Measurements from ENCODE around the gene AGAP1. TPM values are rescaled to one million over a fixed set of nuclear protein-coding genes. Genes with fewer than 3 reads are reported as not detected.
"Not testable (repeated sequence)": the region's sequence is repeated elsewhere in the genome, so short reads cannot be mapped to it uniquely, and the experiment has no call there.

AGAP1 gene
- total and polyA plus RNA-seq, 2 donors, result 1.7 to 3.0 TPM

- Histone ChIP-seq H3K4me1 (ENCODE audit: control insufficient read depth in 2 of 2, insufficient read depth in 2 of 2, low read length in 2 of 2) (no peaks in the 10 kb centered on the region), H3K36me3 (ENCODE audit: control insufficient read depth in 2 of 2, insufficient read depth in 2 of 2, low read length in 1 of 2) (no peaks in the 10 kb centered on the region), H3K27me3 (ENCODE audit: control insufficient read depth in 2 of 2, insufficient read depth in 1 of 2, low read length in 1 of 2) (peaks cover 6 to 39% of the 10 kb centered on the region in 2 donors), H3K9me3 (ENCODE audit: control insufficient read depth in 2 of 2, insufficient read depth in 1 of 2, low read length in 1 of 2) (no peaks in the 10 kb centered on the region), H3K4me3 (ENCODE audit: low read length in 2 of 2) (no peak overlapping the region), H3K27ac (ENCODE audit: low read depth in 1 of 2, low read length in 1 of 2) (no peak overlapping the region)
- DNase-seq (ENCODE audit: low read depth in 6 of 9, low spot score in 9 of 9), result no peak
- 71% methylated on average over 13 of the region's 13 CpGs for WGBS
These were observed 561.6 kb downstream of the AGAP1 start for GRCh38 chr2:236055471-236055870.

DNA sequence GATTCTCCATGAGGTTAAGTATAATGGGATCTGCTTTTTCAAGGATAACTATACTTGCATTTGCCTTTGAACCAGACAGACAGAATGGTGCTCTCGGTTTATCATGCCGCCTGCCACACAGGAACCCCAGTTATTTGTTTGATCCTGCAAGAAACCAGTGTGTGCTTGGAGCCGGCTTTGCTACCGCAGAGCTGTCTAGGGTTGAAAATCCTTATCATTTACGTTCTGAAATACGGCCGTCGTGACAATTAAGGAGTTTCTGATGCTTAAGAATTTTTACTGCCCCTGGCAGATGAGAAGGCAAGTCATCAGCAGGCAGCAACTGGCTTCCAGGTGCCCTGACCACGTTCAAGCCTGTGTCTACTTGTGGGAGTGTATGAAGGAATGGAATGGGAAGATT, 562.3 kb downstream of the AGAP1 start:
- peaks cover 6 to 39% of the 10 kb centered on the region in 2 donors for H3K27me3 ChIP-seq (ENCODE audit: control insufficient read depth in 2 of 2, insufficient read depth in 1 of 2, low read length in 1 of 2)
- no peak overlapping the region for H3K27ac ChIP-seq (ENCODE audit: low read depth in 1 of 2, low read length in 1 of 2)
- H3K4me1 ChIP-seq (ENCODE audit: control insufficient read depth in 2 of 2, insufficient read depth in 2 of 2, low read length in 2 of 2), result no peaks in the 10 kb centered on the region
- H3K9me3 ChIP-seq (ENCODE audit: control insufficient read depth in 2 of 2, insufficient read depth in 1 of 2, low read length in 1 of 2), result no peaks in the 10 kb centered on the region
- WGBS, result 92% methylated on average over 9 of the region's 9 CpGs
- H3K4me3 ChIP-seq (ENCODE audit: low read length in 2 of 2), result no peak overlapping the region
- no peak for DNase-seq (ENCODE audit: low read depth in 6 of 9, low spot score in 9 of 9)
- H3K36me3 ChIP-seq (ENCODE audit: control insufficient read depth in 2 of 2, insufficient read depth in 2 of 2, low read length in 1 of 2), result no peaks in the 10 kb centered on the region

- Histone ChIP-seq H3K27ac (ENCODE audit: low read depth in 1 of 2, low read length in 1 of 2) (no peak overlapping the region), H3K27me3 (ENCODE audit: control insufficient read depth in 2 of 2, insufficient read depth in 1 of 2, low read length in 1 of 2) (peaks cover 6 to 29% of the 10 kb centered on the region in 2 donors), H3K4me1 (ENCODE audit: control insufficient read depth in 2 of 2, insufficient read depth in 2 of 2, low read length in 2 of 2) (no peaks in the 10 kb centered on the region), H3K4me3 (ENCODE audit: low read length in 2 of 2) (no peak overlapping the region), H3K36me3 (ENCODE audit: control insufficient read depth in 2 of 2, insufficient read depth in 2 of 2, low read length in 1 of 2) (no peaks in the 10 kb centered on the region), H3K9me3 (ENCODE audit: control insufficient read depth in 2 of 2, insufficient read depth in 1 of 2, low read length in 1 of 2) (no peaks in the 10 kb centered on the region)
- DNase-seq (ENCODE audit: low read depth in 6 of 9, low spot score in 9 of 9), result no peak
- 71% methylated on average over 4 of the region's 4 CpGs for WGBS
These were observed 563.5 kb downstream of the AGAP1 start for GRCh38 chr2:236057375-236057774.

GRCh38 chr2:236061497-236061896, 567.7 kb downstream of the AGAP1 start:
- Histone ChIP-seq H3K4me1 (ENCODE audit: control insufficient read depth in 2 of 2, insufficient read depth in 2 of 2, low read length in 2 of 2) (no peaks in the 10 kb centered on the region), H3K27ac (ENCODE audit: low read depth in 1 of 2, low read length in 1 of 2) (no peak overlapping the region), H3K9me3 (ENCODE audit: control insufficient read depth in 2 of 2, insufficient read depth in 1 of 2, low read length in 1 of 2) (no peaks in the 10 kb centered on the region), H3K27me3 (ENCODE audit: control insufficient read depth in 2 of 2, insufficient read depth in 1 of 2, low read length in 1 of 2) (peaks cover 0 to 2% of the 10 kb centered on the region in 2 donors), H3K36me3 (ENCODE audit: control insufficient read depth in 2 of 2, insufficient read depth in 2 of 2, low read length in 1 of 2) (no peaks in the 10 kb centered on the region), H3K4me3 (ENCODE audit: low read length in 2 of 2) (no peak overlapping the region)
- no peak for DNase-seq (ENCODE audit: low read depth in 6 of 9, low spot score in 9 of 9)
- 74% methylated on average over 9 of the region's 9 CpGs for WGBS

DNA sequence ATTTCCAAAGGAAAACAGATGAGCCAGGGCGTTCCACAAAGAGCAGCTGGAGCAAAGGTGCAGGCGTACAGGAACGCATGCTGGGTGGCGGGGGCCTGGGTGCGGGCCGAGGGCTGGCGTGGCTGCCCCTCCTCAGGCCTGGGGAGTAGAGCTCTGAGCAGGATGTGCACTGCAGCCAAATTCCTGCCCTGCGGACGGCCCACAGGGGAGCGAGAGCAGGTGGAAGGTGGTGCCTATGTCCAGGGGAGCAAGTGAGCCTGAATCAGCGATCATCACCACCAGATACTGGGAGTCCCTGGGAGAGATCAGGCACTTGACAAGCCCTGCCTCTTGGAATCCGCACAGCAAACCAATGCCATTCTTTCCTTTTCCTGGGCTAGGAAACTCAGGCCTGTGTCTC, 568.1 kb downstream of the AGAP1 start:
- Histone ChIP-seq H3K4me3 (ENCODE audit: low read length in 2 of 2) (no peak overlapping the region), H3K27ac (ENCODE audit: low read depth in 1 of 2, low read length in 1 of 2) (no peak overlapping the region), H3K36me3 (ENCODE audit: control insufficient read depth in 2 of 2, insufficient read depth in 2 of 2, low read length in 1 of 2) (no peaks in the 10 kb centered on the region), H3K4me1 (ENCODE audit: control insufficient read depth in 2 of 2, insufficient read depth in 2 of 2, low read length in 2 of 2) (no peaks in the 10 kb centered on the region), H3K9me3 (ENCODE audit: control insufficient read depth in 2 of 2, insufficient read depth in 1 of 2, low read length in 1 of 2) (no peaks in the 10 kb centered on the region), H3K27me3 (ENCODE audit: control insufficient read depth in 2 of 2, insufficient read depth in 1 of 2, low read length in 1 of 2) (no peaks in the 10 kb centered on the region)
- WGBS, result 94% methylated on average over 12 of the region's 12 CpGs
- DNase-seq (ENCODE audit: low read depth in 6 of 9, low spot score in 9 of 9), result no peak

DNA sequence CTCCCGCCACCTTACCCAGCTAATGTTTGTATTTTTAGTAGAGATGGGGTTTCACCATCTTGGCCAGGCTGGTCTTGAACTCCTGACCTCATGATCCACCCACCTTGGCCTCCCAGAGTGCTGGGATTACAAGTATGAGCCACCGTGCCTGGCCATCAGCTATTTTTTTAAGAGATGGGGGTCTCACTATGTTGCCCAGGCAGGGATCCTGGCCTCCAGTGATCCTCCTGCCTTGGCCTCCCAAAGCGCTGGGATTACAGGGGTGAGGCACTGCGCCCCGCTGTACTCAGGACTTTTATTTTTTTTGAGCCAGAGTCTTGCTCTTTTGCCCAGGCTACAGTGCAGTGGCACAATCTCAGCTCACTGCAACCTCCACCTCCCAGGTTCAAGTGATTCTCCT, 569.0 kb downstream of the AGAP1 start:
- H3K27ac ChIP-seq (ENCODE audit: low read depth in 1 of 2, low read length in 1 of 2); DNase-seq (ENCODE audit: low read depth in 6 of 9, low spot score in 9 of 9); H3K9me3 ChIP-seq (ENCODE audit: control insufficient read depth in 2 of 2, insufficient read depth in 1 of 2, low read length in 1 of 2); H3K36me3 ChIP-seq (ENCODE audit: control insufficient read depth in 2 of 2, insufficient read depth in 2 of 2, low read length in 1 of 2); H3K4me1 ChIP-seq (ENCODE audit: control insufficient read depth in 2 of 2, insufficient read depth in 2 of 2, low read length in 2 of 2); H3K27me3 ChIP-seq (ENCODE audit: control insufficient read depth in 2 of 2, insufficient read depth in 1 of 2, low read length in 1 of 2); H3K4me3 ChIP-seq (ENCODE audit: low read length in 2 of 2): not testable (repeated sequence)
- 97% methylated on average over 5 of the region's 5 CpGs for WGBS

GRCh38 chr2:236063994-236064393, 570.2 kb downstream of the AGAP1 start:
- 94% methylated on average over 7 of the region's 7 CpGs for WGBS
- no peak overlapping the region for H3K27ac ChIP-seq (ENCODE audit: low read depth in 1 of 2, low read length in 1 of 2)
- no peaks in the 10 kb centered on the region for H3K27me3 ChIP-seq (ENCODE audit: control insufficient read depth in 2 of 2, insufficient read depth in 1 of 2, low read length in 1 of 2)
- no peaks in the 10 kb centered on the region for H3K4me1 ChIP-seq (ENCODE audit: control insufficient read depth in 2 of 2, insufficient read depth in 2 of 2, low read length in 2 of 2)
- no peak overlapping the region for H3K4me3 ChIP-seq (ENCODE audit: low read length in 2 of 2)
- H3K36me3 ChIP-seq (ENCODE audit: control insufficient read depth in 2 of 2, insufficient read depth in 2 of 2, low read length in 1 of 2), result no peaks in the 10 kb centered on the region
- no peak for DNase-seq (ENCODE audit: low read depth in 6 of 9, low spot score in 9 of 9)
- no peaks in the 10 kb centered on the region for H3K9me3 ChIP-seq (ENCODE audit: control insufficient read depth in 2 of 2, insufficient read depth in 1 of 2, low read length in 1 of 2)

- H3K9me3 ChIP-seq (ENCODE audit: control insufficient read depth in 2 of 2, insufficient read depth in 1 of 2, low read length in 1 of 2), result no peaks in the 10 kb centered on the region
- 90% methylated on average over 15 of the region's 15 CpGs for WGBS
- H3K4me3 ChIP-seq (ENCODE audit: low read length in 2 of 2), result no peak overlapping the region
- H3K27ac ChIP-seq (ENCODE audit: low read depth in 1 of 2, low read length in 1 of 2), result no peak overlapping the region
- no peaks in the 10 kb centered on the region for H3K36me3 ChIP-seq (ENCODE audit: control insufficient read depth in 2 of 2, insufficient read depth in 2 of 2, low read length in 1 of 2)
- H3K27me3 ChIP-seq (ENCODE audit: control insufficient read depth in 2 of 2, insufficient read depth in 1 of 2, low read length in 1 of 2), result no peaks in the 10 kb centered on the region
- H3K4me1 ChIP-seq (ENCODE audit: control insufficient read depth in 2 of 2, insufficient read depth in 2 of 2, low read length in 2 of 2), result no peaks in the 10 kb centered on the region
- DNase-seq (ENCODE audit: low read depth in 6 of 9, low spot score in 9 of 9), result no peak
These were observed 571.7 kb downstream of the AGAP1 start for GRCh38 chr2:236065314-236066160.

GRCh38 chr2:236070236-236070635, 576.4 kb downstream of the AGAP1 start:
- Histone ChIP-seq H3K27me3 (ENCODE audit: control insufficient read depth in 2 of 2, insufficient read depth in 1 of 2, low read length in 1 of 2) (no peaks in the 10 kb centered on the region), H3K36me3 (ENCODE audit: control insufficient read depth in 2 of 2, insufficient read depth in 2 of 2, low read length in 1 of 2) (no peaks in the 10 kb centered on the region), H3K9me3 (ENCODE audit: control insufficient read depth in 2 of 2, insufficient read depth in 1 of 2, low read length in 1 of 2) (no peaks in the 10 kb centered on the region), H3K27ac (ENCODE audit: low read depth in 1 of 2, low read length in 1 of 2) (no peak overlapping the region), H3K4me3 (ENCODE audit: low read length in 2 of 2) (no peak overlapping the region), H3K4me1 (ENCODE audit: control insufficient read depth in 2 of 2, insufficient read depth in 2 of 2, low read length in 2 of 2) (no peaks in the 10 kb centered on the region)
- DNase-seq (ENCODE audit: low read depth in 6 of 9, low spot score in 9 of 9), result no peak
- 90% methylated on average over 7 of the region's 7 CpGs for WGBS
